Measurements from ENCODE around the gene RBM23. TPM values are rescaled to one million over a fixed set of nuclear protein-coding genes. Genes with fewer than 3 reads are reported as not detected.

The RBM23 gene
- total RNA-seq, 1 experiment from 2014 or later = 42.4 TPM

- H3K4me3 Mint-ChIP-seq = peak overlapping the region; percentile 75; the same call in 1 of the 2 replicates
- no peak for DNase-seq (ENCODE audit: low spot score)
- ChIA-PET CTCF (interaction anchor here (0.7 to 5.1 kb wide), 7 partner anchors 12 to 231 kb away, joined by 3 to 57 read pairs (median 8); partner anchors contain the start of gene LRP10), POLR2A (interaction anchor here (1.1 to 3.0 kb wide), 4 partner anchors 12 to 61 kb away, joined by 3 to 32 read pairs (median 7); partner anchors contain the start of gene LRP10)
- H3K27ac Mint-ChIP-seq = no peak overlapping the region
- H3K36me3 Mint-ChIP-seq = no peaks in the 10 kb centered on the region
- ATAC-seq = no peak
- H3K27me3 Mint-ChIP-seq (ENCODE audit: low read depth) = peaks cover 23% of the 10 kb centered on the region
- no peaks in the 10 kb centered on the region for H3K9me3 Mint-ChIP-seq
- no peak for TF ChIP-seq ZNF317 (CRISPR knock-in tag; IDR thresholded peaks at IDR 0.05; ENCODE audit: borderline replicate concordance, low read depth)
- no peak for TF ChIP-seq ZNF671 (CRISPR knock-in tag; IDR thresholded peaks at IDR 0.05)
- 0 out of 2 replicates have a peak, but pooled peaks have one; percentile 35 for TF ChIP-seq PREB (CRISPR knock-in tag; IDR thresholded peaks at IDR 0.05; ENCODE audit: borderline replicate concordance)
- TF ChIP-seq SP1 (CRISPR knock-in tag; conservative IDR thresholded peaks at IDR 0.05) = no peak
- peaks cover 45% of the 10 kb centered on the region for H3K4me1 Mint-ChIP-seq
Measured at GRCh38 chr14:22884076-22884737, 34.7 kb downstream of the RBM23 start.

- peaks cover 23% of the 10 kb centered on the region for H3K27me3 Mint-ChIP-seq (ENCODE audit: low read depth)
- CTCF ChIA-PET = interaction anchor here (0.7 to 5.1 kb wide), 15 partner anchors 11 to 324 kb away, joined by 3 to 57 read pairs (median 5); partner anchors contain the start of genes AJUBA, DAD1, LRP10 and RBM23
- TF ChIP-seq ZNF396 (CRISPR knock-in tag; IDR thresholded peaks at IDR 0.05; ENCODE audit: borderline replicate concordance) (no peak), ELF4 (CRISPR knock-in tag; IDR thresholded peaks at IDR 0.05; ENCODE audit: low read depth) (no peak), NFYB (CRISPR knock-in tag; conservative IDR thresholded peaks at IDR 0.05; ENCODE audit: low read depth) (no peak), CREM (CRISPR knock-in tag; IDR thresholded peaks at IDR 0.05) (no peak)
- H3K36me3 Mint-ChIP-seq = no peaks in the 10 kb centered on the region
- H3K4me1 Mint-ChIP-seq = peaks cover 45% of the 10 kb centered on the region
- DNase-seq (ENCODE audit: low spot score) = no peak
- no peaks in the 10 kb centered on the region for H3K9me3 Mint-ChIP-seq
- POLR2A ChIA-PET = interaction anchor here (1.0 to 3.0 kb wide), 8 partner anchors 11 to 73 kb away, joined by 3 to 32 read pairs (median 6); partner anchors contain the start of genes HAUS4, LRP10 and RBM23
- H3K4me3 Mint-ChIP-seq = peak within 1 kb of the TSS; percentile 75
- ATAC-seq = peak; percentile 12
- peak within 1 kb of the TSS; percentile 93 for H3K27ac Mint-ChIP-seq
Measured at GRCh38 chr14:22883173-22883976, 35.6 kb downstream of the RBM23 start, which contains the start of gene REM2. TSS of gene REM2 (plus strand) at chr14:22883222. CDS start at chr14:22883288, 66 bp downstream.

- Mint-ChIP-seq H3K36me3 (no peaks in the 10 kb centered on the region), H3K9me3 (no peaks in the 10 kb centered on the region), H3K27ac (no peak overlapping the region), H3K27me3 (ENCODE audit: low read depth) (peaks cover 23% of the 10 kb centered on the region), H3K4me1 (peaks cover 41% of the 10 kb centered on the region), H3K4me3 (peak overlapping the region; percentile 75)
- CTCF ChIA-PET = interaction anchor here (0.5 to 5.1 kb wide), 19 partner anchors 10 to 323 kb away, joined by 3 to 57 read pairs (median 4); partner anchors contain the start of genes AJUBA, DAD1, LRP10 and RBM23
- peak; percentile 13 for ATAC-seq
- peak; percentile 72 for DNase-seq (ENCODE audit: low spot score)
- POLR2A ChIA-PET = interaction anchor here (1.0 to 3.0 kb wide), 8 partner anchors 10 to 74 kb away, joined by 3 to 32 read pairs (median 6); partner anchors contain the start of genes HAUS4, LRP10, PRMT5 and RBM23
- TF ChIP-seq NFYB (CRISPR knock-in tag; conservative IDR thresholded peaks at IDR 0.05; ENCODE audit: low read depth) = no peak
- TF ChIP-seq NR3C1 (CRISPR knock-in tag; conservative IDR thresholded peaks at IDR 0.05; ENCODE audit: low read depth) = no peak
- no peak for TF ChIP-seq ZNF512 (CRISPR knock-in tag; IDR thresholded peaks at IDR 0.05; ENCODE audit: borderline replicate concordance)
- no peak for TF ChIP-seq ZNF138 (CRISPR knock-in tag; conservative IDR thresholded peaks at IDR 0.05)
- TF ChIP-seq KAT7 (CRISPR knock-in tag; IDR thresholded peaks at IDR 0.05; ENCODE audit: borderline replicate concordance) = no peak
- TF ChIP-seq NFATC4 (CRISPR knock-in tag; IDR thresholded peaks at IDR 0.05) = no peak
- no peak for TF ChIP-seq ZNF425 (CRISPR knock-in tag; conservative IDR thresholded peaks at IDR 0.05)
- TF ChIP-seq E2F4 (CRISPR knock-in tag; IDR thresholded peaks at IDR 0.05; ENCODE audit: borderline replicate concordance, low read depth) = no peak
- TF ChIP-seq ARID4B (CRISPR knock-in tag; IDR thresholded peaks at IDR 0.05; ENCODE audit: borderline replicate concordance) = no peak
Measured at GRCh38 chr14:22882529-22883172, 36.3 kb downstream of the RBM23 start.

Data from WTC11 (cell line).